UCSD-AML1 (cell line): ENCODE measurements around the gene PROKR1.
"Not testable (repeated sequence)": the region's sequence is repeated elsewhere in the genome, so short reads cannot be mapped to it uniquely, and the experiment has no call there.

Experiments
- DNase-seq: peaks from one replicate; lab custom pipeline; 2025; ENCODE audit not compliant: unreplicated experiment; lab: John Stamatoyannopoulos, UW

The PROKR1 gene

GRCh38 chr2:68653538-68653982 lies 10.2 kb downstream of the PROKR1 start:
- DNase-seq, result peak; percentile 75

- DNase-seq, result no peak
Observed at GRCh38 chr2:68658266-68658665, 14.9 kb downstream of the PROKR1 start.

- DNase-seq, result no peak
Observed at GRCh38 chr2:68659081-68659480, 15.7 kb downstream of the PROKR1 start.

GRCh38 chr2:68660658-68661057 lies 17.3 kb downstream of the PROKR1 start:
- no peak for DNase-seq

GRCh38 chr2:68662466-68662865 lies 19.1 kb downstream of the PROKR1 start:
- DNase-seq, result no peak

- DNase-seq, result no peak
Observed at GRCh38 chr2:68663371-68664156, 20.2 kb downstream of the PROKR1 start.

- DNase-seq, result no peak
Observed at GRCh38 chr2:68667371-68667770, 24.0 kb downstream of the PROKR1 start.

- no peak for DNase-seq
Observed at GRCh38 chr2:68669651-68670050, 26.3 kb downstream of the PROKR1 start.

- DNase-seq, result no peak
Observed at GRCh38 chr2:68671961-68672360, 28.6 kb downstream of the PROKR1 start.

- no peak for DNase-seq
Observed at GRCh38 chr2:68673631-68674030, 30.3 kb downstream of the PROKR1 start.

- no peak for DNase-seq
Observed at GRCh38 chr2:68675470-68675869, 32.1 kb downstream of the PROKR1 start.

GRCh38 chr2:68677837-68678236 lies 34.5 kb downstream of the PROKR1 start:
- not testable (repeated sequence) for DNase-seq

GRCh38 chr2:68679166-68679916 lies 36.0 kb downstream of the PROKR1 start:
- DNase-seq, result not testable (repeated sequence)

GRCh38 chr2:68679917-68680267 lies 36.5 kb downstream of the PROKR1 start:
- not testable (repeated sequence) for DNase-seq

- DNase-seq, result no peak
Observed at GRCh38 chr2:68684197-68684596, 40.8 kb downstream of the PROKR1 start.

- no peak for DNase-seq
Observed at GRCh38 chr2:68686178-68686577, 42.8 kb downstream of the PROKR1 start.

GRCh38 chr2:68687018-68687417 lies 43.6 kb downstream of the PROKR1 start:
- no peak for DNase-seq

- DNase-seq, result no peak
Observed at GRCh38 chr2:68689553-68690537, 46.5 kb downstream of the PROKR1 start.

GRCh38 chr2:68690851-68691250 lies 47.5 kb downstream of the PROKR1 start:
- DNase-seq, result no peak

- peak; percentile 14 for DNase-seq
Observed at GRCh38 chr2:68692511-68692910, 49.1 kb downstream of the PROKR1 start.

GRCh38 chr2:68693951-68694350 lies 50.6 kb downstream of the PROKR1 start:
- no peak for DNase-seq
